A673 (cell line): ENCODE results near the gene DCP1B. TPM values are rescaled to one million over a fixed set of nuclear protein-coding genes. Genes with fewer than 3 reads are reported as not detected.

Experiments
- BruUV-seq: library from RNA; stranded (reverse); fragments of 400-500 nt; replicated peaks from 2 replicates; lab custom pipeline; 2021; lab: Mats Ljungman, UMichigan
- CTCF ChIA-PET: fragments of 300-600 bp; sonication (Branson Sonifier 250); formaldehyde crosslinking; loops from one replicate; lab custom pipeline; 2022; ENCODE audit warnings: antibody characterized with exemption; lab: Charles Lee
- POLR2A ChIA-PET: fragments of 300-600 bp; sonication (Branson Sonifier 250); formaldehyde crosslinking; loops from one replicate; lab custom pipeline; 2022; ENCODE audit warnings: antibody characterized with exemption; ENCODE audit not compliant: low non-redundant PET; lab: Charles Lee
- DNase-seq: peaks from one replicate; pipeline ENCODE4 v3.0.0-alpha.2; 2015; ENCODE audit warnings: low spot score
- H3K27ac ChIP-seq: fragments of 200-600 bp; sonication (generic); 2 replicates; pipeline ENCODE4 v1.5.1; 2016; ENCODE audit warnings: mixed run types, low read depth, mild to moderate bottlenecking, mixed read lengths, antibody characterized with exemption, low read length; ENCODE audit not compliant: poor library complexity, severe bottlenecking
- H3K27me3 ChIP-seq: fragments of 200-600 bp; sonication (generic); replicated peaks from 2 replicates; pipeline ENCODE4 v1.6.1; 2017; ENCODE audit warnings: mixed run types, low read depth, mild to moderate bottlenecking, mixed read lengths, antibody characterized with exemption, low read length; ENCODE audit not compliant: insufficient read depth, poor library complexity
- H3K36me3 ChIP-seq: fragments of 200-600 bp; sonication (generic); 2 replicates; pipeline ENCODE4 v1.6.1; 2016; ENCODE audit warnings: mixed run types, mild to moderate bottlenecking, mixed read lengths, antibody characterized with exemption, low read length; ENCODE audit not compliant: insufficient read depth, poor library complexity, severe bottlenecking
- H3K4me1 ChIP-seq: fragments of 200-600 bp; sonication (generic); 2 replicates; pipeline ENCODE4 v1.6.1; 2017; ENCODE audit warnings: mixed run types, mild to moderate bottlenecking, mixed read lengths, antibody characterized with exemption, low read length; ENCODE audit not compliant: insufficient read depth, poor library complexity, severe bottlenecking
- H3K4me3 ChIP-seq: fragments of 200-600 bp; sonication (generic); 2 replicates; pipeline ENCODE4 v1.5.1; 2016; ENCODE audit warnings: low read depth, mixed run types, mild to moderate bottlenecking, mixed read lengths, low read length; ENCODE audit not compliant: poor library complexity, severe bottlenecking
- H3K9me3 ChIP-seq: fragments of 200-600 bp; sonication (generic); 2 replicates; pipeline ENCODE4 v1.6.1; 2016; ENCODE audit warnings: mixed run types, low read depth, mild to moderate bottlenecking, mixed read lengths, antibody characterized with exemption, low read length; ENCODE audit not compliant: poor library complexity, severe bottlenecking
- EZH2 ChIP-seq: fragments of 200-600 bp; sonication (generic); IDR thresholded peaks from 2 replicates; pipeline ENCODE4 v1.6.1; 2017; ENCODE audit warnings: borderline replicate concordance, low read depth, mild to moderate bottlenecking, mixed read lengths, antibody characterized with exemption, low read length; ENCODE audit not compliant: poor library complexity, severe bottlenecking
- intact Hi-C: fragments of 100-400 bp; cut with micrococcal nuclease; formaldehyde crosslinking; loops from one replicate; pipeline ENCODE4 v1.10.0; 2022; ENCODE audit not compliant: unreplicated experiment
- total RNA-seq: library from RNA; stranded (reverse); gene quantifications from 2 replicates; pipeline ENCODE4 v1.2.3, GENCODE V29; 2021
- TF ChIP-seq, protein P1 (sequence below): fragments of 300-800, 200-600 bp; sonication (generic); conservative IDR thresholded peaks from 2 replicates; pipeline ENCODE4 v1.5.1; 2017; ENCODE audit warnings: low read depth, mild to moderate bottlenecking, antibody characterized with exemption, low read length, moderate library complexity, mixed read lengths

The DCP1B gene
- total RNA-seq, 1 experiment from 2014 or later = 8.8 TPM

GRCh38 chr12:2003676-2004112, 563 bp downstream of the DCP1B start:
- intact Hi-C loops = no loop called here
- H3K27ac ChIP-seq = peak overlapping the region; percentile 94
- no peaks in the 10 kb centered on the region for H3K9me3 ChIP-seq
- ChIA-PET CTCF (no interaction called here), POLR2A (interaction anchor here (0.7 kb wide), 1 partner anchor 130 kb away, joined by 3 read pairs; no protein-coding TSS in a partner anchor)
- peak overlapping the region; percentile 96 for H3K4me3 ChIP-seq
- no peaks in the 10 kb centered on the region for H3K36me3 ChIP-seq
- no peak for TF ChIP-seq EZH2
- TF ChIP-seq, protein P1, sequence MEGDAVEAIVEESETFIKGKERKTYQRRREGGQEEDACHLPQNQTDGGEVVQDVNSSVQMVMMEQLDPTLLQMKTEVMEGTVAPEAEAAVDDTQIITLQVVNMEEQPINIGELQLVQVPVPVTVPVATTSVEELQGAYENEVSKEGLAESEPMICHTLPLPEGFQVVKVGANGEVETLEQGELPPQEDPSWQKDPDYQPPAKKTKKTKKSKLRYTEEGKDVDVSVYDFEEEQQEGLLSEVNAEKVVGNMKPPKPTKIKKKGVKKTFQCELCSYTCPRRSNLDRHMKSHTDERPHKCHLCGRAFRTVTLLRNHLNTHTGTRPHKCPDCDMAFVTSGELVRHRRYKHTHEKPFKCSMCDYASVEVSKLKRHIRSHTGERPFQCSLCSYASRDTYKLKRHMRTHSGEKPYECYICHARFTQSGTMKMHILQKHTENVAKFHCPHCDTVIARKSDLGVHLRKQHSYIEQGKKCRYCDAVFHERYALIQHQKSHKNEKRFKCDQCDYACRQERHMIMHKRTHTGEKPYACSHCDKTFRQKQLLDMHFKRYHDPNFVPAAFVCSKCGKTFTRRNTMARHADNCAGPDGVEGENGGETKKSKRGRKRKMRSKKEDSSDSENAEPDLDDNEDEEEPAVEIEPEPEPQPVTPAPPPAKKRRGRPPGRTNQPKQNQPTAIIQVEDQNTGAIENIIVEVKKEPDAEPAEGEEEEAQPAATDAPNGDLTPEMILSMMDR = no peak
- H3K27me3 ChIP-seq = no peaks in the 10 kb centered on the region
- peaks cover 16% of the 10 kb centered on the region for H3K4me1 ChIP-seq
- no peak for DNase-seq
- BruUV-seq = TSS peak; percentile 69

DNA sequence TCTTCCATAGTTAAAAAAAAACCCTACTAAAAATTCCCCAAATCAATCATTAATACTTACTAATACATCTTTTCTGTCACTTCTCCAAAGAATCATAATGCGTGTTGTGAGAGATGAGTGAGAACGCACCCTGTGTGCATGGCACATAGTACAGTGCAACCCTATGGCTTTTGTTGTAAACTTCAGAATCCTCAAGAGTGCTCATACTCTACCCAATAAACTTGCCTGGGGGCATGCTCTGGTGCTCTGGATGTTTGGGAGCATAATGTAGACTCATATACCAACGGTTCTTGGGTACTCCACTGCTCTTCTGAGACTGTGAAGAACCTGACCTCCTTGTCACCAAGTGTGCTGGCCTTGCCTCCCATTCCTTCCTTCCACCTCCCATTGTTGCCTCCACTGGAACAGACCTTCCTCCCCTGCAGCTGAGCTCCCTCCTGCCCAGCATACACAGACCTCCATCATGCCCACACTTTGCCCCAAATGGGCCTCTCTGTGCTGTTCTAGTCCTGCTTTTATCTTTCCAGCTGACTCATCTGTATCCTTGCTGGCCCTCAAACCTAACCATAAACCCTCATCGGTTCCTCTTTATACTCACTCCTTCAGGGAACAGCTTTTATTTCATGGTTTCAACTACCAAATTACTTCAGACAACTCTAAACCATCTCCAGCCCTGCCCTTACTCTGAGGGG, 8.9 kb downstream of the DCP1B start:
- peaks cover 19% of the 10 kb centered on the region for H3K4me1 ChIP-seq
- H3K27me3 ChIP-seq = no peaks in the 10 kb centered on the region
- no peaks in the 10 kb centered on the region for H3K36me3 ChIP-seq
- TF ChIP-seq, protein P1 = no peak
- no peak overlapping the region for H3K4me3 ChIP-seq
- intact Hi-C loops = no loop called here
- no peak for DNase-seq
- H3K9me3 ChIP-seq = no peaks in the 10 kb centered on the region
- peak overlapping the region; percentile 18 for H3K27ac ChIP-seq
- POLR2A ChIA-PET = no interaction called here
- no TSS peak for BruUV-seq
- CTCF ChIA-PET = no interaction called here

GRCh38 chr12:1994429-1995143, 9.7 kb downstream of the DCP1B start:
- BruUV-seq = no TSS peak
- peaks cover 19% of the 10 kb centered on the region for H3K4me1 ChIP-seq
- intact Hi-C loops = no loop called here
- DNase-seq = peak; percentile 60
- no peak for TF ChIP-seq EZH2
- TF ChIP-seq, protein P1 = peak; percentile 36; the same call in 1 of the 2 replicates
- ChIA-PET CTCF (interaction anchor here (0.6 kb wide), 1 partner anchor 289 kb away, joined by 4 read pairs; no protein-coding TSS in a partner anchor), POLR2A (no interaction called here)
- no peaks in the 10 kb centered on the region for H3K27me3 ChIP-seq
- no peaks in the 10 kb centered on the region for H3K9me3 ChIP-seq
- H3K36me3 ChIP-seq = no peaks in the 10 kb centered on the region
- peak overlapping the region; percentile 57 for H3K27ac ChIP-seq
- no peak overlapping the region for H3K4me3 ChIP-seq
